Mucosa of gallbladder (tissue), 1 donor: ENCODE data around the gene FAXC. TPM values are rescaled to one million over a fixed set of nuclear protein-coding genes. Genes with fewer than 3 reads are reported as not detected.

ENCODE experiments used
- DNase-seq: peaks from one replicate; pipeline ENCODE4 v3.0.0-alpha.2; 2020; ENCODE audit warnings: low spot score
- total RNA-seq: library from RNA; stranded (reverse); gene quantifications from one replicate; pipeline ENCODE4 v1.2.1, GENCODE V29; 2021
- donor health status: DM: no; HTN: no; CAD: no.

Gene FAXC
- total RNA-seq = 7.3 TPM

DNA sequence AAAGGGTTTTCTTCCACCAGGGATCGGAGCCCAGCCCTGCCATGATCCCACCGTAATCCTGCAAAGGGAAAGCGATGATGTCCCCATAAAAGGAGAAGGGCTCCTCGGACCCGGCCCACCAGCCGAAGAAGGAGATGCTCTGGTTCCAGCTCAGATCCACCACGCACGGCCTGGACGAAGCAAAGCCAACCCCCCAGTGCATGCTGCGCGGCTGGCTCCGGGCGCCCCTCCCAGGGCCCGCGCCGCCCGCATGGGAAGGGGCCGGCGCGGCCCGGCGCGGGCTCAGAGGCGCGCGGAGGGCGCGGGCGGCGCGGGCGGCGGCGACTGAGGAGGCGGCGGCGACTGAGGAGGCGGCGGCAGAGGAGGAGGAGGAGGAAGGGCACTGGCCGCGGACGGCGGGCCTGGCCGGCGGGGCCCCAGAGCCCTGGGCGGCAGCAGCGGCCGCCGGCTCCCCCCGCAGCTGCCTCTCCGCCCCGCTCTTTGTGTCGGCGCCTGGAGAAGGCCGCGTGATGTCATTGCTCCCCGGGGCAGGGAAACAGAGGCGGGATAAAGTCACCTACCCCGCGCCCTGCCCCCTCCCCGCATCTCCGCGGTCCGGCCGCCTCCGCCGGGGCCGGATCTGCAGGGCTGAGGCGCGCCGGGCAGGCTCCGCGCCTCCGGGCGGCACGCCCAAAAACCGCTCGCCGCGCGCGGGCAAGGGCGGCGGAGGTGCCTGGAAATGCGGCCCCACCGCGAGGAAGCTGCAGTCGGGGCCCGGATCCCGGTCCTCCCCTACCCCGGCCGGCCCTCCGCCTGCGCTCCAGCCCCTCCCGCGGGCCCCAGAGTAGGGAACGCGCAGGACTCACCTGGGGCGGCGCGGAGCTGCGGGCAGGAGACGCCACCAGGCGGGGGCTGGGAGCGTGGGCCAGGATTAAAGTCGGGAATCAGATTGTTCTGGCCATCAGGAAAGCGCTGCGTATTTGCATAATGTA lies at the start of gene FAXC:
FAXC (minus strand) TSS at position 504 of the 971 bp plus-strand sequence; CDS start at position 202, 302 bp downstream.
- DNase-seq = peak; percentile 16

DNA sequence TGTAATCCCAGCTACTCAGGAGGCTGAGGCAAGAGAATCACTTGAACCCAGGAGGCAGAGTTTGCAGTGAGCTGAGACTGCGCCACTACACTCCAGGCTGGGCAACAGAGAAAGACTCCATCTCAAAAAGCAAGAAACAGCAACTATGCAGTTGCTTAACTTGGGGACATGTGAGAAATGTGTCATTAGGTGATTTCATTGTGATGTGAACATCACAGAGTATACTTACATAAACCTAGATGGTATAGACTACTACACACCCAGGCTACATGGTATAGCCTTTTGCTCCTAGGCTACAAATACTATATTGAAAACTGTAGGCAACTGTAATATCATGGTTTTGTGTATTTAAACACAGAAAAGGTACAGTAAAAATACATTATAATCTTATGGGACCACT lies 47.8 kb upstream of the FAXC start:
- DNase-seq = no peak

DNA sequence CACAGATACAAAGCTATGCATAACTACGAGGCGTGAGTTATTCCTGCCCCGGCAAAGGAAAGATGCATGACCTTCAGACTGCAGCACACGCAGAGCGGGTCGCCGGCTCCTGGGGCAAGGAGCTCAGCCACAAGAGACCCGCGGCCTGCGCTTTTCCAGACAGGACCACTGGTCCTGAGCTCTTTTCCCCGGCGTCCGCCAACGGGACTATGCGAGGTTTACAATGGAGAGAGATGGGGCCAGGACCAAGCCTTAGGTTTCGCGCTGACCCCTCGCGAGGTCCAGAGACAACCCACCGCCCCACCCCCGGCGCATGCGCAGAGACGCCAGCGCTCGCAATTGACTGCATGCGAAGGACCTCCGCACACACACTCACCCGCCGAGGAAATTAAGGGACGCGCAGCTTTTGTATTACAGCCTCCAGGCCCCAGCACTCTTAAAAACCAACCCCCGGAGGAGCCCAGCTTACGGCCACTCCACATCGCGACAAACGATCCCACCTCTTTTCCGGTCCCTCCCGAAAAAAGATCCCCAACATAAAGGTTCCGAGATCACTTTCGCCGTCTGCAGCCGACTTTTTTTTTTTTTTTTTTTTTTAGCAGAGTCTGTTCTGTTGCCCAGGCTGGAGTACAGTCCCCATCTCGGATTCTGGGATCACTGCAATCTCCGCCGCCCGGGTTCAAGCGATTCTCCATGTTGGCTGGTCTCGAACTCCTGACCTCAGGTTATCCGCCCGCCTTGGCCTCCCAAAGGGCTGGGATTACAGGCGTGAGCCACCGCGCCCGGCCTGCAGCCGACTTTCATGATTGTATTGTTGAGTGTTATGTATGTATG lies 44.4 kb upstream of the FAXC start, which contains the start of gene COQ3:
COQ3 (minus strand) TSS at position 498 of the 834 bp plus-strand sequence; CDS start at position 482, 16 bp downstream.
- DNase-seq = peak; percentile 60

DNA sequence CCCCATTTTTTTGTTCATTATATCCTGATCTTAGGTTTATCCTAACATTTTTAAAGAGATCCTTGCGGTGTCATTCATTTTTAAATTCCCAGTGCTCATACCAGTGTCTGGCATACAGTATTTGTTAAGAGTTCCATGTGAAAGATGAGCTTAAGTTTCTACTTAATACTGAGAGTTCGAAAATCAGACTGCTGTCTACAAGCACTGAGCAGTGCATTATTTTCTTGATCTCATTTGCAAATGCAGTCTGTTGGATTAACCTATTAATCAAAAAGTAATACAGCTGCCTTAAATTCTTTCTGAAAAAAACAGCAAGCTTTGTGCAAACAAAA lies 43.9 kb upstream of the FAXC start:
- no peak for DNase-seq

DNA sequence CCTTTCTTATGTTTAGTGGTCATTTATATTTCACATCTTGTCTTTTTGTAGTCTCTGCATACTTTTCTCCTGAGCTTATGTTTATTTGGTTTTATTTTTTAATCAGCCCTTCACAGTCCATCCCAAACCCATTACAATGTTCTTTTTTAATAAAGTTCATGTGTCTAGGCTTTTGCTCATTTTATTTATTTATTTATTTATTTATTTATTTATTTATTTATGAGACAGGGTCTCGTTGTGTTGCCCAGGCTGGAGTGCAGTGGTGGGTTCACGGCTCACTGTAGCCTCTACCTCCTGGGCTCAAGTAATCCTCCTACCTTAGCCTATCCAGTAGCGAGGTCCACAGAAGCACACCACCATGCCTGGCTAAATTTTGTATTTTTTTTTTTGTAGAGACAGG lies 41.4 kb upstream of the FAXC start:
- no peak for DNase-seq

DNA sequence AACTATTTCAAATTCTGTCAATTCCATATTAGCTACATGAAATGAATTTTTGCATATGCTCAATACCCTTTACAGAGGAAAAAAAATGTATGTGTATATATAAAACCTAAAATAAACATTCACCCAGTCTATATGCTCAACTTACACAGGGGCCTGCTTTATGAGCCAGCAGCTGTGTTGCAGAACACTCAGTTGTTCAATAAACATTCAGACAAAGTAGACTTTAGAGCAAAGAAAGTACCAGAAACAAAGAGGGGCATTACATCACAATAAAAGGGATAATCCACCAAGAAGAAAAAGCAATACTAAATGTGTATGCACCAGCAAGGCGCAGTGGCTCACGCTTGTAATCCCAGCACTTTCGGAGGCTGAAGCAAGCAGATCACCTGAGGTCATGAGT lies 35.0 kb upstream of the FAXC start:
- DNase-seq = no peak

DNA sequence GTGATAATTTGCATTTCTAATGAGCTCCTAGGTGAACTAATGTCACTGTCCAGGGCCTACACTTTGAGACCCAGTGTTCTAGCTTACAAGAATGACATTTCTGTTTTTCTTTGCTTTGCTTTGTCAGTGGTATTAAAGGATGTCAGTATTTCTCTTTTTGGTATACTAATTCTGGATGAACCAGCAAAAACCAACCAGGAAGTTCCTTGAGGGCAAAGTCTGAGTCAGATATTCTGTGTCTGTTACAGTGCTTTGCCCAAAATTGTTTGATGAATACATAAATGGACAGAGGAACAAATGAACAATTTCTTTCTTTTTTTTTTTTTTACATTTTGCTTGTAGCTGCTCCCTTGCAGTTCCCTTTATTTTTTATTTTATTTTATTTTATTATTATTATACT lies 29.2 kb upstream of the FAXC start:
- no peak for DNase-seq

DNA sequence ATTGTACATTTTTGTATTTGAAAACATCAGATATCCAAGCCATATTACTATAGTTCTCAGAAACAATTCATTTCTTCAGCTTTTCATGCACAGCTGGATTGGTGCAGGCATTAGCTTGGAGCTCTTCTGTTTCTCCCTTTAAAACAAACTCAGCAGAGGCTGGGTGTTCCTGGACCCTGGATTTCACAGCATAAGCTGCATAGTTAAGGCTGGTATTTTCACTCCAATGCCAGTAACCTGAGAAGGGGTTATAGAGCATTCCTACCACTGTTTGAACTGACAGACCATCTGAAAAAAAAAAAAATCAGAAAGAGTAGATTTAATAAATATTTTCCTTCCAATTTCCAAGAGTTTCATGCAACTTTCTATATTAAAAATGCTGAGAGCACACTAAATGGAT lies 20.1 kb upstream of the FAXC start:
- no peak for DNase-seq

DNA sequence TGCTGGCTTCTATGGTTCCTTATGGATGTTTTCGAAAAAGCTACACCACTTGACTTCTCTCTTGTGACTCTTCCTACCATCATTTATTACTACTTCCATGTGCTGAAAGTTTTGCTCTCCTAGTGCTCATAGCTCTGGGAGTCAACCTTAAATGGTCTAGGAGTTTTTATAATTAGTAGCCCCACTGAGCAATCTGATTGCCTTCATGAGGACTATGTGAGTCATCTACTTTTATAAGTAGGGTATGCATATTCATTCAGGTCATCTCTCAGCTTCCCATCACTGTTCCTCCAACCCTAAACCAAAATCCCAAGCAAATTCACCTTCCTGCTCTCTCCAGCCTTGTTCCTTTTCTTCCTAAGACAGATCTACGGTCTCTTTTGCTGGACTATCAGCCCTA lies 17.4 kb upstream of the FAXC start:
- no peak for DNase-seq

DNA sequence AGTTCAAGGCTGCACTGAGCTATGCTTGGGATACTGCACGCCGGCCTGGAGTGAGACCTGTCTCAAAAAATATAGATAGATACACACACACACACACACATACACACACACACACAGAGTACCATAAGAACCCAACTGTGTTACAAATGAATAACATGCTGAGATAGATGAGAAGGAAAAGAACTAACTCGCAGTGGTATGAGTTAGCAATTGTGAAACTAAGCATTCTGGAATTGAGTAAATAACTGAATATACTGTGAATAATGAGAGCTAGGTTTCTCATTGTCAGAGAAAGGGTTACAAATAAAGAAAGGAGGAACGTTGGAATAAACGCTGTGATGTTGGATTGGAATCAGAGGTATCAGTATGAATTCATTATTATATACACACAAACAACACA lies 14.6 kb upstream of the FAXC start:
- no peak for DNase-seq

DNA sequence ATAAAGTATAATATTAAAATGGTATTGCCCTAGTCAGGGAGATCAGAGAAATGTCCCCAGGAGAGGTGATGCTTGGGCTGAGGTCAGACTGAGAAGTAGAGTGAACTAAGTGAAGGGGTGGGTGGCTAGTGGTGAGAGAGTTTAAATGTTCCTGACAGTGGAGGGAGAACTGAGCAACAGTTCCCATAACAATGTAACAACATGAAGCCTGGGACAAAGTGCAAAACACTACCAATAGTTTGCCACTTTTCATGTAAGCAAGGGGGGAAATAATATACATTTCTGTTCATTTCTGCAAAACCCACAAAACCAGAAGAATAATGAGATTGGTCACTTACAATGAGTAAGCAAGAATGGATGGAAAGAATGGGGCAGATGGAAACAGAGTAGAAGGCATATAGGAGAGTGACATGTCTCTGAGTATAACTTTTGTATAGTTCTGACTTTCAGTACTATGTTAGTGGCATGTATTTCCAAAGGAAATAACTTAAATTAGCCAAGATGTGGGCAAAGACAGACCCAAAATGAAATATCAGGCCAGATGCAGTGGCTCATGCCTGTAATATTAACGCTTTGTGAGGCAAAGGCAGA lies 13.3 kb upstream of the FAXC start:
- no peak for DNase-seq

DNA sequence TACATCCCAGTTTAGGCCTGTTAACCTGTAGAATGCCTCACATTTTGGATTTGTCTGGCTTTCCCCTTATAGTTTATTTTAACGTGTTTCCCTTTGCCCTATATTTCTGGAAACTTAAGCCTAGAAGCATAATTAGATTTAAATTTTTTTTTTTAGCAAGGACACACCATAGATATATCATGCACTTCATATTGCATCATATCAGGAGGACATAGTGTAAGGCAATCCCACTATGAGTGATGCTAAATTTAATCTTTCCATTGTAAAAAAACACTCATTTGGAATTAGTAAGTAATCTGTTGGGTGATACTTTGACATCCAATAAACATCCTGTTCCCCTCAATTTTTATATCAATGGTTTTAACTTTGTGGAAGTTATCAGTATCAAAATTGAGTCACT lies 10.3 kb upstream of the FAXC start:
- no peak for DNase-seq

DNA sequence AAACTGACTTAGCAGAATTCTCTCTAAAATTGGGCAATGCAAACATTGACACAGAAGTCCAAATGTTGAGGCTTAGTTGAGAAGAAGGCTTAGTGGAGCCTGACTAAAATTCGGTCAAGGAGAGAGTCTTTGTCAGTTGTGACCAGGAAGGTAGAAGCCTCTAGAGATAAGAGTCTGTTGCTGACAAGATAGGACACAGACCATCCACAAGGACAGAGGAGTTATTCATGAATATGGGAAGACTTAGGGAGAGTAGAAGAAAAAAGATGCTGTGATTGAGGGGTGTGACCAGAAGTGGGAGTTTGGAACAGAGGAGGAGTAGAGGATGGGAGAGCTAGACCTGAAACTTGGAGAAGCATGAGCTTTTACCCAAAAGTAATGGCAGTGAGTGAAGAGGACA lies 7.2 kb upstream of the FAXC start:
- DNase-seq = no peak

DNA sequence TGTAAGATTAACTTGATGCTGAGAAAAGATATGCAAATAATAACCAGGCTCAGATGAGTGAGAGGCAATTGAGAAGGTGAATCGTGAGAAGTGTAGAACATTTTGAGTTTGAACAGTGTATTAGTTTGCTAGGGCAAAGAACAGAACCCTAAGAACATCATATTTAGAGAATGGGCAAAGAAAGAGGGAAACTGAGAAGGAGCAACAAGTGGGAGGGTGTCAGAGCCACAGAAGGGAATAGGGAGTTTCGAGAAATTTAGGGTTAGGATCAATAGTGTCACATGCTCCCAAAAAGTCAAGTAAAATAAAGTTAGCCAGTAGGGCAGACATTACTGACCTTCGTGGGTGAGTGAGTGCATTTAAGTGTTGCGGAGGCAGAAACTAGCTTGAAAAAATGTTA lies 5.5 kb upstream of the FAXC start:
- DNase-seq = no peak

DNA sequence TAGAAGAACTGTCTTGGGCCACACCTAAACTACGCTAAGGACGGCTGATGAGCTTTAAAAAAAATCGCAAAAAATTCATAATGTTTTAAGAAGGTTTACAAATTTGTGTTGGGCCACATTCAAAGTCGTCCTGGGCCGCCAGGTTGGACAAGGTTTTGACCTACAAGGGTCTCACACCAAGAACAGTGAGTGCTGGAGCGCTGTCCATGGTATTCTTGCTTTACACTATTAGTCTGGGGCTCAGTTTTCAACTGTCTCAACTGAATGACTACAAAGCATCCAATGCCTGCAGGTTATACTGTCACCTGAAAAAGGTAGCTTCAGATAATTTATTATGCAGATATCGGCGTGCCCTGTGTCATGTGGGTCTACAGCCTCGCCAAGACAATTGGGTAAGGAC lies 3.7 kb upstream of the FAXC start:
- DNase-seq = no peak

DNA sequence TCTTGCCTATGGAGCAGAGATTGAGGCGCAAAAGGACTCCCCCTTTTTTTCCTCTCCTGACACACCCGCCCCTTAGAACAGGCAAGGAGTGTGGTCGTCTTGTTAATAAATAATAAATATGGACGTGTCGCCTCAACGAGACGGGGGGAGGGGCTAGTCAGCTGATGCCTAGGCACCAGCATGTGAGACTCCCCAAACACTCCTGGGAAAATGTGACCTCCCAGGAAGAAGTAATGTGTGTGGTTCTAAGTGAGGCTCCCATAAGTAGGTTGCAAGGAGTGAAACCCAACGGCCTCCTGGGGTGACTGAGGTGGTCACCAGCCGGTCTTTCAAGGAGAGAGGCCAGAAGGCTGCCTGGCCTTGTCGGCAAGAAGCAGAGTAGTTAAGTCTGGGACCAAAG lies 1.1 kb upstream of the FAXC start:
- DNase-seq = no peak

DNA sequence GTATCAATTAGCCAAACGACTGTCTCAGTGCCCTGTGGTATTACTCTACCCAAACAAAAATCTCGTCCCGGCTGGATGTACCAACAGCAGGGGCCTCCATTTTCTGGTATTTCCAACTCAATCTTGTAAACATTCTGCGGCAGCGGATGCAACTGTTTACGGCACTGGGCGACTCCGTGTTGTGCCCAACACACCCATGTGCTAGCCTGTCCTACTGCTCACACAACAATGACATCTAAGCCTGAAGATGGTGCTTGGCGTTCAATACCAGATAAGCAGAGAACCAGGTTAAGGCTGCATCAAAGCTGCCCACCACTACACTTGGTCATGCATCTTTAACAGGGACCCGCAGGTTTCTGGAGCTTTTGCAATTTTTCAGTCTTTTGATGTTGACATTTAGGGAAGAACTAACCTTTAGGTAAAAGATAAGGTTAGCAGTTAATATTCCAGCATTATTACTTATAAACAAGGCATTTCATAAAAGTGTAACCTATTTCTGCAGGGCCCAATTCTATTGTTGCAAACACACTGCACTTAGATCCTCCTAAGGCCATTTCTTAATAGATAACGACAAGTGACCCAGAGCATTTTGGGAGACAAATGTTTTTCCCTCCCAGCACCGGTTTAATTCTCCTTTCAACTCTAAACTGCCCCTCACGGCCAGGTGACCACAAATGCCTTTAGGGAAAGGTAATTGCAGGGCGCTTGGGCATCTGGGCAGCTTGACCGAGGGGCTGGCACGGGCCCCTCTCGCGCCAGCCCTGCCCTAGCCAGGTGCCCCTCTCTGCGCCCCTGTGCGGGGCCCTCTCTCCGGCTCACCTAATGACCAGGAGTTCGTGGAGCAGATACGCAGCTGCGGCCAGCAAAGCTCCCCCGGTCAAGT lies 945 bp downstream of the FAXC start:
- DNase-seq = no peak

DNA sequence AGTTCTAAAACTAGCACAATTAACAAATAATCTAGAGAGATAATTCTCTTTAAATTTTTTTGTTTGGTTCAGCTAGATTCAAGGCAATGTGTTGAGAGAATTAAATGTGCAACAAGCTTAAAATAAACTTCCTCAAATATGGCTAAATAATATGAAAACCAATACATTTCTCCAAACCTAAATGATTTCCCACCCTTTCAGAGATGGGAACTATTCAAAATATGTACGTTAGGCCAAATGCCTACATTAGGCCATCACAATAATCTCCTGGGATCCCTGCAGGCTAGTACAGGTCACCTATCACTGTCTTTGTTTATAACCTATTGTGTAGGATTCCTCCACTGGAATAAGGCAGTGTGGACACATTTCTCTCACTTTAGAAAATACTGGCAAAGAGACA lies 1.7 kb downstream of the FAXC start:
- no peak for DNase-seq

DNA sequence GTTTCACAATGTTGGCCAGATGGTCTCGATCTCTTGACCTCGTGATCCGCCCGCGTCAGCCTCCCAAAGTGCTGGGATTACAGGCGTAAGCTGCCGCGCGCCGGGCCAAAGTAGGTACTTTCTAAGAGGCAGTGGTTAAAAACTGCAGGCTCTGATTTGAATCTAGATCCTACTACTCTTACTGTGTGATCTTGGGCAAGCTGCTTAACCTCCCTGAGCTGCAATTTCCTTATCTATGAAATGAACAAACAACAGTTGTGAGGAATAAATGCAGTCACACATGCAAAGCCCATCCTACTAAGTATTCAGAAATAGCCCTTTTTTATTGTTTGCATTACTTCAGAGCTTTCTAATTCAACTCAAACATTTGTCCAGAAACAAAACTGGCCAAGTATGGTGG lies 2.9 kb downstream of the FAXC start:
- DNase-seq = no peak

DNA sequence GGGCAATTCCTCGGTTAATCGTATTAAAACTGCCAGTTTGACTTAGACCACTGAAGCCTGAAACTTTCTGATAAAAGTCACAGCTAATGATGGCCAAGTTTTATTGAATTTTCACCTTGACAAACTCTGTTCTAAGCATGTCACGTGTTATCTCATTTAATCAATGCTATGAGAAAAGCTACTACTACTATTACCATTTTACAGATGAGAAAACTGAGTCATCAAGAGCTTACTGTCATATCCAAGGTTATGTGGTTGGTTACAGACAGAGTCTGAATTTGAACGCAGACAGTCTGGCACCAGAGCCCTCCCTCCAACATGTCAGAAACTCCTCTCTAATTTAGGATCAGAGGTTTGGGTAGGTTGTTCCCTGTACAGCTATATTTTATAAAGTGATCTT lies 4.3 kb downstream of the FAXC start:
- no peak for DNase-seq

DNA sequence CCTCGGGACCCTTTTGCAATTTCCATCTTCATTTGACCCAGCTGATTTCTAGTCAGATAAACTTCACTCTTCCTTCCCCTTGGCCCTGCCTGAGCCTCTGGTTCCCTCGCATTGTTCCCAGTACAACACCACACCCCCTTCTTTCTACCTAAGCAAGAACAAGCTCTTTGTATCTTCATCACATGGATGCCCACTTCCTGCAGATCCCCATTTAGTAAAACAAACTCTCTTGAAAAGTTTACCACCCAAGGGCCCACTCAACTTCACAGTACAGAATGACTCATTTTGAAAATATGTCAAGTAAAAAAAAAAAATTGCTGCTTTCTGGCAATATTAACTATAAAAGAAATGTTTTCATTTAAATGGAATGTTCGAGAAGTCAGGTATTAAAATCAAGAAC lies 5.2 kb downstream of the FAXC start:
- DNase-seq = no peak
